Activated CD4-positive, alpha-beta T cell treated with anti-CD3 and anti-CD28 coated beads, Interleukin-2, amount 10 ng/mL, durations not matched to agents 7 days and 5 days (primary cell): ENCODE measurements around the gene FDPS. TPM values are rescaled to one million over a fixed set of nuclear protein-coding genes. Genes with fewer than 3 reads are reported as not detected.
"Not testable (repeated sequence)": the region's sequence is repeated elsewhere in the genome, so short reads cannot be mapped to it uniquely, and the experiment has no call there.

Source experiments
- CTCF ChIA-PET: fragments of 350-600 bp; sonication (Branson Sonifier 250); formaldehyde crosslinking; loops from one replicate; lab custom pipeline; 2021; ENCODE audit warnings: antibody characterized with exemption; lab: Charles Lee
- POLR2A ChIA-PET: fragments of 350-600 bp; sonication (Branson Sonifier 250); formaldehyde crosslinking; loops from one replicate; lab custom pipeline; 2021; ENCODE audit warnings: antibody characterized with exemption; lab: Charles Lee
- DNase-seq: peaks from one replicate; pipeline ENCODE4 v3.0.0-alpha.2; 2020
- H3K27ac Mint-ChIP-seq: one replicate; pipeline ENCODE4 v1.8.0; 2021; ENCODE audit warnings: mild to moderate bottlenecking, moderate library complexity, mixed read lengths
- H3K27me3 Mint-ChIP-seq: one replicate; pipeline ENCODE4 v1.8.0; 2021; ENCODE audit warnings: mixed read lengths
- H3K36me3 Mint-ChIP-seq: one replicate; pipeline ENCODE4 v1.8.0; 2021; ENCODE audit warnings: low read depth, mixed read lengths
- H3K4me1 Mint-ChIP-seq: one replicate; pipeline ENCODE4 v1.8.0; 2021; ENCODE audit warnings: mixed read lengths
- H3K4me3 Mint-ChIP-seq: one replicate; pipeline ENCODE4 v1.8.0; 2021; ENCODE audit warnings: mild to moderate bottlenecking, moderate library complexity, mixed read lengths
- H3K9me3 Mint-ChIP-seq: one replicate; pipeline ENCODE4 v1.8.0; 2021; ENCODE audit warnings: mixed read lengths
- total RNA-seq, 2 experiments: library from RNA; stranded (reverse); gene quantifications; one replicate each; pipeline ENCODE4 v1.2.3, GENCODE V29; 2021

The FDPS gene
- total RNA-seq, 2 experiments from 2014 or later: 209 to 229 TPM

- Mint-ChIP-seq H3K9me3 (no peaks in the 10 kb centered on the region), H3K27me3 (no peaks in the 10 kb centered on the region), H3K36me3 (peaks cover 10% of the 10 kb centered on the region), H3K27ac (peak overlapping the region; percentile 85), H3K4me3 (peak overlapping the region; percentile 86), H3K4me1 (peaks cover 57% of the 10 kb centered on the region)
- CTCF ChIA-PET: interaction anchor here (0.5 to 5.4 kb wide), 34 partner anchors 9 to 1080 kb away, joined by 3 to 60 read pairs (median 4); partner anchors contain the start of genes ENTREP3, FDPS, HCN3 and KRTCAP2
- POLR2A ChIA-PET: interaction anchor here (0.6 to 1.0 kb wide), 2 partner anchors 62 to 153 kb away, joined by 3 to 4 read pairs; no protein-coding TSS in a partner anchor
- DNase-seq: peak; percentile 88
These were observed 14.5 kb downstream of the FDPS start for GRCh38 chr1:155322953-155323728.

GRCh38 chr1:155323729-155324036 is 15.0 kb downstream of the FDPS start:
- DNase-seq: peak; percentile 84
- Mint-ChIP-seq H3K27ac (peak overlapping the region; percentile 85), H3K4me1 (peaks cover 55% of the 10 kb centered on the region), H3K27me3 (no peaks in the 10 kb centered on the region), H3K9me3 (no peaks in the 10 kb centered on the region), H3K4me3 (peak overlapping the region; percentile 86), H3K36me3 (peaks cover 7% of the 10 kb centered on the region)
- POLR2A ChIA-PET: interaction anchor here (0.6 to 1.0 kb wide), 2 partner anchors 62 to 153 kb away, joined by 3 to 4 read pairs; no protein-coding TSS in a partner anchor
- CTCF ChIA-PET: interaction anchor here (0.5 to 5.4 kb wide), 31 partner anchors 10 to 653 kb away, joined by 3 to 60 read pairs (median 4); partner anchors contain the start of genes ENTREP3, FDPS, KRTCAP2 and SCAMP3

GRCh38 chr1:155324037-155324716 is 15.5 kb downstream of the FDPS start:
- H3K4me1 Mint-ChIP-seq: peaks cover 50% of the 10 kb centered on the region
- H3K4me3 Mint-ChIP-seq: peak overlapping the region; percentile 86
- H3K27ac Mint-ChIP-seq: peak overlapping the region; percentile 85
- H3K9me3 Mint-ChIP-seq: no peaks in the 10 kb centered on the region
- no peaks in the 10 kb centered on the region for H3K27me3 Mint-ChIP-seq
- H3K36me3 Mint-ChIP-seq: peaks cover 4% of the 10 kb centered on the region
- CTCF ChIA-PET: interaction anchor here (0.6 to 5.4 kb wide), 28 partner anchors 10 to 652 kb away, joined by 3 to 60 read pairs (median 4); partner anchors contain the start of genes ENTREP3, FDPS, KRTCAP2 and SCAMP3
- DNase-seq: peak; percentile 91
- POLR2A ChIA-PET: interaction anchor here (1.0 kb wide), 1 partner anchor 63 kb away, joined by 3 read pairs; no protein-coding TSS in a partner anchor

- H3K4me3 Mint-ChIP-seq: peak overlapping the region; percentile 86
These were observed 16.3 kb downstream of the FDPS start for GRCh38 chr1:155324717-155325602.

GRCh38 chr1:155325603-155325893 is 16.9 kb downstream of the FDPS start:
- peaks cover 37% of the 10 kb centered on the region for H3K4me1 Mint-ChIP-seq
- POLR2A ChIA-PET: no interaction called here
- DNase-seq: no peak
- peak overlapping the region; percentile 5 for H3K27ac Mint-ChIP-seq
- CTCF ChIA-PET: interaction anchor here (5.4 kb wide), 1 partner anchor 75 kb away, joined by 60 read pairs; no protein-coding TSS in a partner anchor
- peaks cover 8% of the 10 kb centered on the region for H3K36me3 Mint-ChIP-seq
- no peaks in the 10 kb centered on the region for H3K9me3 Mint-ChIP-seq
- H3K4me3 Mint-ChIP-seq: peak overlapping the region; percentile 65
- no peaks in the 10 kb centered on the region for H3K27me3 Mint-ChIP-seq

More at GRCh38 chr1:155324717-155325602, 16.3 kb downstream of the FDPS start:
- Mint-ChIP-seq H3K9me3 (no peaks in the 10 kb centered on the region), H3K27me3 (no peaks in the 10 kb centered on the region), H3K36me3 (peaks cover 3% of the 10 kb centered on the region), H3K27ac (peak overlapping the region; percentile 13), H3K4me1 (peaks cover 42% of the 10 kb centered on the region)
- POLR2A ChIA-PET: no interaction called here
- DNase-seq: no peak
- CTCF ChIA-PET: interaction anchor here (1.3 to 5.4 kb wide), 6 partner anchors 9 to 74 kb away, joined by 4 to 60 read pairs (median 14); partner anchors contain the start of gene FDPS

- Mint-ChIP-seq H3K9me3 (no peaks in the 10 kb centered on the region), H3K27me3 (no peaks in the 10 kb centered on the region), H3K27ac (peak overlapping the region; percentile 5), H3K36me3 (peaks cover 13% of the 10 kb centered on the region), H3K4me1 (peaks cover 34% of the 10 kb centered on the region), H3K4me3 (peak overlapping the region; percentile 65)
- ChIA-PET POLR2A (no interaction called here), CTCF (interaction anchor here (0.6 to 1.4 kb wide), 2 partner anchors 8 to 499 kb away, joined by 3 read pairs; no protein-coding TSS in a partner anchor)
- no peak for DNase-seq
These were observed 17.4 kb downstream of the FDPS start for GRCh38 chr1:155326020-155326526.

- Mint-ChIP-seq H3K4me3 (peak overlapping the region; percentile 65), H3K4me1 (peaks cover 29% of the 10 kb centered on the region), H3K36me3 (peaks cover 16% of the 10 kb centered on the region), H3K27me3 (no peaks in the 10 kb centered on the region), H3K9me3 (no peaks in the 10 kb centered on the region), H3K27ac (no peak overlapping the region)
- DNase-seq: no peak
- ChIA-PET POLR2A (no interaction called here), CTCF (interaction anchor here (0.6 to 2.0 kb wide), 3 partner anchors 9 to 499 kb away, joined by 3 to 8 read pairs (median 3); no protein-coding TSS in a partner anchor)
These were observed 18.0 kb downstream of the FDPS start for GRCh38 chr1:155326631-155327037.

GRCh38 chr1:155327981-155328380 is 19.3 kb downstream of the FDPS start:
- Mint-ChIP-seq H3K36me3 (peaks cover 16% of the 10 kb centered on the region), H3K9me3 (no peaks in the 10 kb centered on the region), H3K27me3 (no peaks in the 10 kb centered on the region), H3K27ac (peak overlapping the region; percentile 38), H3K4me1 (peaks cover 19% of the 10 kb centered on the region), H3K4me3 (no peak overlapping the region)
- no peak for DNase-seq
- POLR2A ChIA-PET: no interaction called here
- CTCF ChIA-PET: interaction anchor here (0.6 to 2.0 kb wide), 6 partner anchors 12 to 78 kb away, joined by 3 to 8 read pairs (median 4); partner anchors contain the start of gene SCAMP3

- Mint-ChIP-seq H3K36me3 (peaks cover 22% of the 10 kb centered on the region), H3K4me1 (peaks cover 19% of the 10 kb centered on the region)
- not testable (repeated sequence) for DNase-seq, H3K4me3 Mint-ChIP-seq, H3K27ac Mint-ChIP-seq, H3K27me3 Mint-ChIP-seq, H3K9me3 Mint-ChIP-seq
- ChIA-PET POLR2A (interaction anchor here (0.6 kb wide), 1 partner anchor 257 kb away, joined by 3 read pairs; no protein-coding TSS in a partner anchor), CTCF (interaction anchor here (1.0 to 1.4 kb wide), 4 partner anchors 19 to 78 kb away, joined by 3 to 4 read pairs (median 4); partner anchors contain the start of gene SCAMP3)
These were observed 20.2 kb downstream of the FDPS start for GRCh38 chr1:155328856-155329255.

- Mint-ChIP-seq H3K36me3 (peaks cover 24% of the 10 kb centered on the region), H3K4me3 (no peak overlapping the region), H3K9me3 (no peaks in the 10 kb centered on the region), H3K27me3 (no peaks in the 10 kb centered on the region), H3K4me1 (peaks cover 17% of the 10 kb centered on the region), H3K27ac (no peak overlapping the region)
- DNase-seq: no peak
- ChIA-PET CTCF (interaction anchor here (1.4 kb wide), 1 partner anchor 79 kb away, joined by 4 read pairs; no protein-coding TSS in a partner anchor), POLR2A (no interaction called here)
These were observed 21.4 kb downstream of the FDPS start for GRCh38 chr1:155329980-155330598.

- Mint-ChIP-seq H3K36me3 (peaks cover 45% of the 10 kb centered on the region), H3K4me3 (no peak overlapping the region), H3K9me3 (no peaks in the 10 kb centered on the region), H3K27me3 (no peaks in the 10 kb centered on the region), H3K4me1 (peaks cover 3% of the 10 kb centered on the region), H3K27ac (no peak overlapping the region)
- CTCF ChIA-PET: interaction anchor here (0.7 to 2.1 kb wide), 2 partner anchors 8 to 11 kb away, joined by 6 to 7 read pairs; no protein-coding TSS in a partner anchor
- no peak for DNase-seq
- POLR2A ChIA-PET: no interaction called here
These were observed 26.3 kb downstream of the FDPS start for GRCh38 chr1:155334962-155335361.
